GM19238 (cell line): ENCODE measurements around the gene HELZ2.

Experiments used
- DNase-seq: peaks from one replicate; pipeline ENCODE4 v3.0.0; 2011; ENCODE audit warnings: low spot score; ENCODE audit not compliant: insufficient read length

HELZ2 gene

DNA sequence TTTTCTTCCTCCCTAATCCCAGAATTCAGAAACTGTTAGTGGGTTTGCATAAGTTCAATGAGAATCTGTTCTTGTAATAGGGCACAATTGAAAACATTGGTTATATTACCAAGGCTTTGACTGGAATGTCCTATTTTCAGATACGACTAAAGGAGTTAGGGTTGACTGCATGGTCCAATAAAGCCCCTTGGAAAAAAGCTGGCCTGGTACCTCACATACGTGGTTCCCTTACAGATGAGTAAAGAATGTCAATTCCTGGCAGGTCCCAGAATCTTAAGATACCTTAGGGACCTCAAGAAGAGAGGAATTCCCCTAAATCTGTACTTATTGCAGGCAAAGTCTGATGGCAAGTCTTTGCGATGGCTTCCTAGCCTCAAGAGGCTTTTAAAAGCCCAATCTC, 48.9 kb downstream of the HELZ2 start:
- no peak for DNase-seq
